NAMALWA (cell line): ENCODE results near the gene RGS3.

Experiments
- DNase-seq: peaks from one replicate; pipeline ENCODE4 v3.0.0-alpha.2; 2015; ENCODE audit warnings: low spot score

Gene RGS3

DNA sequence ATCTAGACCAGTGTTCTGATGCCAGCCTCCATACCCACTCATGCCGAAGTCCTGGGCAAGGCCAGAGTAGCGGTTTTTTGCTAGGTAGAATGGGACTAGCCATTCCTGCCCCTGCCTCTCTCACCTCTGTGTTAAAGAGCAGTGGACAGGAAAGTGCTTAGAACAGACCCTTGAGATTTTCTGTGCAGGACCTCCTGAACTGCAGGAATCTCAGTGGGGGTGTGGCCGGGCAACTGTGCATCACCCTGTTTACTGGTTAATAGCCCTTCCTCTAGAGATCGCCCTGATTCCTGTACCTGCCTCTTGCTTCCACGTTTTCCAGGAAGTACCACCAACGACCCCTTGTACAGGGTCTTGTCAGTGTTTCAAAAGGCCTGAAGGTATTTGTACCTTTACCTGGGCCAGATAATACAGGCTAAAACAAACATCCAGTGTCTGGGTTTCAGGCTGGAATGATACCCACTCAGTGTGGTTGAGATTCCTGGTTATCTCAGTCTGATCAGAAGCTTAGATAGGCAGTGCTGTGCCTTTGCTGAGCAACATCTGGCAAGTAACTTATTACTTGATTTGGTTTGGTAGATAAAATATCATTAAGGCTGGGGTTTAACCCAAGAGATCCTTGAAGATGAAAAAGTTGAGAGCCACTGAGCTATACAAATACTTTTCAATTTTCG, 65.9 kb downstream of the RGS3 start:
- no peak for DNase-seq

DNA sequence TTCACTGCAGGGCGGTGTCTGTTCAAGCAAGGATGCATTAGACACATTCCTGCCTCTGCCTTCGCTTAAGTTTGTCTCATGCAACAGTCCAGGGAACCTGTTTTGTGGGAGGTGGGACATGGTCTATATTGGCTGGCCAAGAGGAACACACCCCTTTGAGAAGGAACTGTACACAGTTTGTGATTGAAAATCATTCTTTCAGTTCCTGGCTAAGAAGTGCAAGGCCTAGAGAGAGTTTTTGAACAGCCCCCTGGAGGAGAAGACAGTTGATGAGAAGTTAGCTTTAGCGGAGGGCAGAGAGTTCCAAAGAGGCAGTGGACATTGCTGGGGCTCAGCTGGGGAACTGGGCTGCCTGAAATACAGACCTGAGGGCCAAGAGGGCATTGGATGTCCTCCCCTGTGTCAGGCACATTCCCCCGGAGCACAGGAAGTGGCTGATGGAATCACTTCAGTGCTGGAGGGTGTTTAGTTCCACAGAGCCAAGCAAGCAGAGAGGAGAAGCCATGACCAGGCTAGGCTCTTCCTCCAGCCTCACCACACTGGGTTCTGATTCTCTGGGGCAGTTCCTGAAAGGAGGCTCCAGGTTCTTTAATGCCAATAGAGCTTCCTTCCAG, 66.6 kb downstream of the RGS3 start:
- no peak for DNase-seq

DNA sequence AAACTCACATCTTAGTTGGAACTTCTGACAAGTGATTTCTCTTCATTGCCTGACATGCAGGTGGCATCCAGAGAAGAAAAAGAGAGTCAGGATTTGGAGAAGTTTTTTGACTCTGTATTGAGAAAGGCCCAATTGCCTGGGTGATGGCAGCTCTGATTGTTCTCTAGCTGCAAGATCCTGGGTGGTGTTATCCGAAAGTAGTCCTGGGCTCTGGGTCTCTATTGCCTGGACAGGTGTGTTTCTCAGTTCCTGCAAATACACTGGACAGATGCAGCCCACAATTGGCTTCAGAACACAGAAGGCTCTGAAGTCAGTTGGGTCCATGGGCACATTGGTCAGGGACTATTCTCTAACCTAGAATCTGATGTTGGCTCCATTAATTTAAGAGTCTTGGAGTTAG, 67.4 kb downstream of the RGS3 start:
- no peak for DNase-seq

DNA sequence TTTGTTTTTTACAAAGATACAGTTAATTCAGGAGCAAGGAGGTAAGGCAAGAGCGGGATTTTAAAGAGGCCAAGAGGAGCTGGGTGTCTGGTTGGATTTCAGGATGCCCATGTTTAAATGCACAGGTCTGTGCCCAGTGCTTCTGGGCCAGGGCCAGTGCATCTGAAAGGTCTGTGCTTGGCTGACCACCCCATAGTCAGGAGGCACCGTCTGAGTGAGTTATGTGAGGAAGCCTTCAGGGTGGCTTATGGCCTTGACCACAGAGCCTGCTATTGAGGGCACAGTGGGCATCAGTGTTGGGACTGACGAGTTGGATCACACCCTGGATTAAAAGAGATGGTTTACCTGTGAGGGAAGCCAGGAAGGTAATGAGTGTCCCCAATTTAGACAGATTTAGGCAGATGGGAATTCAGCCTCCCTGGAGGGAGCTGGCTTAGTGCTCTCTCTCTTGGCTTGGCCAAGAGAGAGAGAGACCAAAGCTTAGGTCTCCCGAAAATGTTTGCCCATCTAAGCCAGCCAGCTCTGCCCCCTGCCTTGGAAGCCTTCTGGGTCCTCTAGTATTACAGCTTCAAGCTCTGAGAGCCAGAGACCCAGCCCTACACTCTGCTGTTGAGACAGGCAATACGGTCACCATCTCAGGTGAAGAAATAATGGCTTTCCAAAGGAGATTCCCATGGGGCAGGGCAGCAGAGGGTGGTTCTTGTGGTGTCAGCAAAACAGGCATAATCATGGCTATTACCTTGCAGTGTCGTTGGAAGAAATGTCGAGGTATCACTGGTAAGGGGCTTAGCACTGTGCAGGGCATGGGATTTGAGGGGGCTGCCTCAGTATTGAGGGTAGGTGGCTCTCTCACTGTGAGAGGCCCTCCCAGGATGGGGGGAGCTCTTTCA, 68.6 kb downstream of the RGS3 start:
- no peak for DNase-seq

DNA sequence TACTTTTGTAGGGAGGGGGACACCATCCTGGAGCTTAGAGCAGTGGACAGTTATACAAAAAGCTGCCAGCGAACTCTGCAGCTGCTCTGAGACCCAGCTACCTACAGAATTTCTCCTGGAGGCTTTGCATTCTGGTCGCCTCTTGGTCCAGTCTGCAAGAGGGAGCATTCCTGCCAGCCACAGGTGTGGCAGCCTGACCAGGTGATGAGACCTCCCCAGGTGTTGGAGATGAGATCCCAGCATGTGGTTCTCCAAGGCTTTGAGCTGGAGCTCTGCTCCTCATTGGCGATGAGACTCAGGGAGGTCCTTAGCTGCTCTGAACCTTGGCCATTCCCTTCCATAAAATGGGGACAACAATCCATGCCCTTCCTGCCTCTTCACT, 69.3 kb downstream of the RGS3 start:
- DNase-seq = no peak

DNA sequence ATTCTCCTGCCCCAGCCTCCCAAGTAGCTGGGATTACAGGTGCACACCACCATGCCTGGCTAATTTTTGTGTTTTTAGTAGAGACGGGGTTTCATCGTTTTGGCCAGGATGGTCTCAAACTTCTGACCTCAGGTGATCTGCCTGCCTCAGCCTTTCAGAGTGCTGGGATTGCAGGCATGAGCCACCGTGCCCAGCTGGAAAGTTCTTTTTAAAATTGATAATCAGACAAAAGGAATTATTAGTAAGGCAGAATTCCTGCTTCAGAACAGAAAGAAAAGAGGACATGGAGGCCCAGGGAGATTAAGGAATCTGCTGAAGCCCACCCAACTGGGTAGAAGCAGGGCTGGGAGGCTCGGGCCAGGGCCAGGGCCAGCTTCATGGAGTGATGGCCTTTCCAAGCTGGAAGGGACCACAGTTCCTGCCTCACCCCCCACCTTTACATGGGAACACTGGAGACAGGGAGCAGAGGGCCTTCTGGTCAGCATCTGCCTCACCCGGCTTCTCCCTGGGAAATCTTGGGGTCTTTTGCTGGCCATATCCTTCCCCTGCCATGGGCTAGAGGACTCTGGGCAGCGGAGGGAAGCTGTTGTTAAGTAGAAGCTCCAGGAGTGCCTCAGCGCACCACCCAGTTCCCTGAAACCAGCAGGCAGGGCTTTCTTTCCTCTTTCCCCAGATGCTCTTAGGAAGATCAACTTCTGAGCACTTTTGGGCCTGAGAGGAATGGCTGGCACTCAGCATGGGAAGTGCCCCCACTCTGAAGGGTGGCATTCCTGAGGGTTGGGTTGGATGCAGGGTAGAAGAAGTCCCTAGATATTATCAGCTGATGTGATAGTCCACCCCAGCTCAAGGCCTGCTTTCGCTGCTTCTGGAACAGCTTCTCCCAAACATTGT, 70.1 kb downstream of the RGS3 start:
- DNase-seq = no peak

DNA sequence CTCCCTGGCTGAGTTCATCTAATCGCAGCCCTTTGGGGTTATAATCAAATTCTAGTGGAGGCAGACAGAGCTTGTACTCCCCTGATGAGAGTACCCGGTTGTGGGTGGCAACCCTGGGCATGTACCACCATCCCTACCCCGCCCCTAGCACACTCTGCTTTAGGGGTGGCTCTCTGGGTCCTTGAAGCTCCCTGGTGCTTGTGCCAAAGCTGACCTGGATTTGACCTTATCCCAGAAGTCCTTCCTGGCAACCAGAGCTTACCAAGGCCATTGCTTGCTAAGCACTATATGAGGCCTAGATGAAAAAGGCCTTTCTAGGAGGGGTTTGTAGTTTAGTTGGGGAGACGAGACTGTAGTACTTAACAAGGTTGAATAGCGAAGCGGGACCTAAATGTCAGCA, 72.2 kb downstream of the RGS3 start:
- DNase-seq = no peak

DNA sequence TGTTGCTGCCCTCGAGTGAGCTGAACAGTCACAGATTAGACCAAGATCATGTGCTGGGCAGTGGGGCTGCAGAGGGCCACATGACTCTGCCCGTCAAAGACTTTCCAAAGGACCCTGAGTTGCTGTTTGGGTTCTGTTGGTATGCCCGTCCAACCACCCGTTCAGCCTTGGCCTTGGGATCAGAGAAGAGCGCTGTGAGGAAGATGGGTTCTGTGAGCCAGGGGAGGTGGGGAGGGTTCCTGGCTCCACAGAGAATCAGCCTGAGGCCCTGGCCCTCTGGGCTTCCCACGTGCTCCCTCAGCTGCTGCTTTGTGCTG, 72.6 kb downstream of the RGS3 start:
- no peak for DNase-seq

DNA sequence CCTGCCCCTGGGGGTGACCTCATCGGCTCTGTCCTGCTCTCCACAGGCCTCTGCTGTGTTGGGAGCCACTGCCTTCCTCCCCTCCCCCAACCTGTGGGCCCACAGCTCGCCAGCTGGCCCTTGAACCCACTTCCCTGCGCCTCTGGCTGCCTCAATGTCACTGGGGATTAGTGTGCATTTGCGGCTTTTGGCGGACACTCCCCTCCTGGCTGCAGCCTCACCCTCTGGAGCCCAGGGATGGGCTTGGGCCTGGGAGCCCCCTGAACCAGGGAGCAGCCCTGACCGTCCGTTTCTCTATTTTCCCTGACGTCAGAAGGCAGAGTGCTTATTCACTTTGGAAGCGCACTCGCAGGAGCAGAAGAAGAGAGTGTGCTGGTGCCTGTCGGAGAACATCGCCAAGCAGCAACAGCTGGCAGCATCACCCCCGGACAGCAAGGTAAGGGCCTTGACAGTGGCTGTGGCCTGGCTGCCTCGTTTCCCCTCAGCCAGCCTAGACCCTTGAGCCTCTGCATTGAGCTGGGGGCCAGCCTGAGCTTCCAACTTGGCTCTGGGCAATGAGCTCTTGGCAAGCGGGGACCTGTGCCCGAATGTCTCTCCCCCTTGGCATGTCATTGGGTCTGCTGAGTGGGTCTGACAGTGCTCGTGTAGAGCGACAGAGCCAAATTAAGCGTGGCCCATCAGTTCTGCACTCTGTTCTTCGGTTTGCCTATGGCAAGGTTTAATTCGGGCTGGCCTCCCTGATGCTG, 73.1 kb downstream of the RGS3 start:
- DNase-seq = no peak

DNA sequence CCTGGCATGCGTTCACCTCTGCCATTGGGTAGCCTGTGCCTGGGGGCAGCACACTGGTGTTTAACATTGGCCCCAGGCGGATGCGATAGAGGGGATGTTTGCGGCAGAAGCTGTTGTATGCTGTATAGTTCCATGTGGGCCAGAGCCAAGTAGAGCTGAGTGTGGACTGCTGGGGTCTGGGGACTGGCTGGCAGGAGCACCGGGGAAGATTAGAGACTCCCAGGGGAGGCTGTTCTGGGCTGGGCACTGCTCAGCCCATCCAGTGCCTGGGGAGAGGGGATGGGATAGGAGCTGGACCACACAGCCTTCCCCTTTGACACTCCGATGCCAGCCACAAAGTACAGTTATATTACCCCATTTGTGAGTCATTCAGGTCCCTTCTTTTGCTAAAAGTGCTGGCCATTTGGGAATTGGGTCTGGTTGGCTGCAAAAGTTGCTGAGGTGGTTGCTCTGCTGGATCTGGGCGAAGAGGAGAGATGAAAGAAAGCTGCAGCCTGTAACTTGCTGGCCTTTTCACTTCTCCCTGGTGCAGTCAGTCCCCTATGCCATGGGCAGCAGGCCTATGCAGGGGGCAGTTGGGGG, 73.8 kb downstream of the RGS3 start:
- DNase-seq = no peak

DNA sequence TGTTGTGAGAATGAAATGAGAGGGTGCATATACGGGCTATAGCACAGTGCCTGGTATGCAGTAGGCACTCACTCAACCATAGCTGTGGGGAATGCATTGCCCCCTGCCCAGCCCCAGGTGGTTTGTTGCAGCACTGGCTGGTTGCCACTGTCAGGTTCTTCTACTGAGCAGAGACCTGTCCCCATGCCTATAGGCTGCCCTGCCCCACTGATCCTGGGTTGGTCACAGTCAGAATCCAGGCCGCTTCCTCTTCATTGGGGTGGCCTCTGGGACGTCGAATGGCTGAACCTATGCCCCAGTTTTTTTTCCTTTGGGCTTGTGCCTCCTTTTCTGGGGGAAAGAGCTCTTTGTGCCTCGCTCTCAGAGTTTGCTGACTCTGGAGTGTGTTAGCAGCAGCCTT, 74.6 kb downstream of the RGS3 start:
- no peak for DNase-seq

DNA sequence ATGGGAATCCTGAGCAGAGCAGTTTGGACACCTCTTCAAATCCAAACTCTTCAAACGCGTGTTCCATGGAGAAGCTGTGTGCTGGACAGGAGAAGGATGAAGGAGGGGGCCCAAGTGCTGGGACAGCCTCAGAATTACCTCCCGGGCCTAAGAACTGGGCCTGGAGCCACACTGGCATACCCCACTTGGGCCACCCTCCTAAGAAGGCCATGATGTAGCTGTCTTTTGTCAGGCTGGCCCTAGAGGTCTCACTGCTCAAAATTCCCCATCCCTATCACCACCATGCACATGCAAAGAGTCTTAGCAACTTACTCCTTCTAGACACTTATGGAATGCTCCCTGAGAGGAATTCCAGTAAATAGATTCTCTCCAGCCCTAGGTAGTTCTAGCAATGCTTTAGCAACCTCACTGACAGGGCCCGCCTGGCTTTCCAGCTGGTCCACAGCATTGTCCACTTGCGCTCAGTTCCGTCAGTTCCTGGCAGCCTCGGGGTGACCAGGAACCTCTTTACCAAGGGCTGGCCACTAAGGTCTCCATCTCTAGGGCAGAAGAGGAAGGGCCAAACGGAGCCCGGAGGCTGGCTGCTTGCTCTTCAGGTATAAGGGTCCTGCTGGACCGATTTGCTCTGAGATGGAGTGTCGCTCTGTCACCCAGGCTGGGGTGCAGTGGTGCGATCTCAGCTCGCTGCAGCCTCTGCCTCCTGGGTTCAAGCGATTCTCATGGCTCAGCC, 75.3 kb downstream of the RGS3 start:
- no peak for DNase-seq

DNA sequence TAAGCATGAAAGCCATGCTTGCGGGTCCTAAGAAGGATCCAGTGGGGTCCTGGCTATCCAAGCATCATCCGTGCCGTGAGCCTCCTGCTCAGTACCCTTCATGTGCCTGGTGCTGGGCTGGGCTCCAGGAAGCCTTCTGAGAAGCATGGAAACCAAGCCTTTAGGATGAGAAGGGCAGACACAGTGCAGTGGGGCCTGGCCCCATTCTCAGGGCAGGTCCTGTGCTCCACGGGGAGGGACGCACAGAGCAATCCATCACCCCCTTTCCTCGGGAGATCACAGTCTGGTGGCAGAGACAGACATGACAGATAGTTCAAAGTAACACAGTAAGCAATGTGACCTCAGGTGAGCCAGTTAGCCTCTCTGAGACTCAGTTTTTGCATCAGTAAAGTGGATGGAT, 76.9 kb downstream of the RGS3 start:
- DNase-seq = no peak

DNA sequence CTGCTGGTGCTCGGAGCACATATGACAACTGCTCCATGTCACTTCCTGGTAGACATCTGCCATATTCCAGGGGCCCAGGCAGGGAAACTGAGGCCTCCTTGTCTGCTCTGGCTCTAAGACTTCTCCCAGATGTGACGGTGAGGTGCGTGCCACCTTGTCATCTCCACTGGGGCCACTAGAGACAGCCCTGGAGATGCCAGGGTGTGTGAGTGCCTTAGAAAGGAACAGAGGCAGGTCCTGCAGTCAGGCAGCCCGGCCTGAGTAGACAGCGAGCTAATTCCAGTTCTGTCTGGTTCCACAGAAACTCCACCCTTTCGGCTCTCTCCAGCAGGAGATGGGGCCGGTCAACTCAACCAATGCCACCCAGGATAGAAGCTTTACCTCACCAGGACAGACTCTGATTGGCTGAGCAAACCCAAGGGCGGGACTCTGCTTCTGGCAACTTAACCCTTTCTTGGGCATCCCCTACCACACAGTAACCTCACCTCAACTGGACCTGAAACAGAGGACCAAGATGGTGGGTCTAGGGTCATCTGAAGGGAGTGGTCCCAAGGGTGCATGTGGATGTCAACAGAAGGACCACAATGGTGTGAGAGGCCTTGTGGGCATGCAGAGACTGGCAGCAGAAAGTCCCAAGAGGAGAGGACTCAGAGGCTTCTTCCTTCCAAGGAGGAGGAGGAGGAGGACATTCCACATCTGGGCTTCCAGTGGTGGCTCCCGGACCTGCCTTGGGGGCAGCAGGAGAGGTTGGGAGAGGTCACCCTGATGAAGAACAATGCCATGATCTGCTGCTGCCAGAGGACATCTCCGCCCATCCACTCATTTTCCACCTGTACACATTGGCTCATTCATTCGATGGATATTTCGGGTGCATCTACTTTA, 77.7 kb downstream of the RGS3 start:
- peak; percentile 49 for DNase-seq

DNA sequence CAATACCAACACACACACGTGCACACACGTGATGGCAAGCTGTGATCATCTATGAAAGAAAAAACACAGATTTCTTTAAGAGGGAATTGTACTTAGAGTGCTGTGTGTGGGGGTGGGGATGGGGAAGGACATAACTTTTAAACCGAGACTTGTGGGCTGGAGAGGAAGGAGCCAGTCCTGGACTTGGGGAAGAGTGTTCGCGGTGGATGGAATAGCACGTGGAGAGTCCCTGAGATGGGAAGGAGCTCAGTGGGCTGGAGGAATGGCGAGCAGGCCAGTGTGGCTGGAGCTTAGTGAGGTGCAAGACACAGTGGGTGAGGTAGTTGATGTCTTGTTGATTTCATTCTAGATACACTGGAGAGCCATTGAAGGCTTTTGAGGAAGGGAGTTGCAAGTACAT, 78.5 kb downstream of the RGS3 start:
- no peak for DNase-seq

DNA sequence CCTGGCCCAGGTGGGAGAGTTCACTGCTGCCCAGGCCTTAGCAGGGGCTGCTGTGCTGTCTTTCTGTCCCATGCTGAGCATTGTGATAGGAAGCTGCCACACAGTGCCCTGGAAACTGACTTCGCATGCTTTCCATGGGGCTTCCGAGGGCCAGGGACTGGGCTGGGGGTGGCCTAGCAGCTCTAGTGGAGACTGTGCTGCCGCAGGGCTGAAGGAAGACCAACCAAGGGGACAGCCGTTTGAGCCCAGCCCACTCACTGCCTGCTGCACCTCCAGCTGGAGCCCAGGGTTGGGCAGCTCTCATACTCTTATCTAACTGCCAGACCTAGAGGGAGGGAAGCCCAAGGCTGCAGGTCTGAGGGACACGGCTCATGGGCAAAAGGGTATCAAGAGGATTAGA, 79.2 kb downstream of the RGS3 start:
- no peak for DNase-seq

DNA sequence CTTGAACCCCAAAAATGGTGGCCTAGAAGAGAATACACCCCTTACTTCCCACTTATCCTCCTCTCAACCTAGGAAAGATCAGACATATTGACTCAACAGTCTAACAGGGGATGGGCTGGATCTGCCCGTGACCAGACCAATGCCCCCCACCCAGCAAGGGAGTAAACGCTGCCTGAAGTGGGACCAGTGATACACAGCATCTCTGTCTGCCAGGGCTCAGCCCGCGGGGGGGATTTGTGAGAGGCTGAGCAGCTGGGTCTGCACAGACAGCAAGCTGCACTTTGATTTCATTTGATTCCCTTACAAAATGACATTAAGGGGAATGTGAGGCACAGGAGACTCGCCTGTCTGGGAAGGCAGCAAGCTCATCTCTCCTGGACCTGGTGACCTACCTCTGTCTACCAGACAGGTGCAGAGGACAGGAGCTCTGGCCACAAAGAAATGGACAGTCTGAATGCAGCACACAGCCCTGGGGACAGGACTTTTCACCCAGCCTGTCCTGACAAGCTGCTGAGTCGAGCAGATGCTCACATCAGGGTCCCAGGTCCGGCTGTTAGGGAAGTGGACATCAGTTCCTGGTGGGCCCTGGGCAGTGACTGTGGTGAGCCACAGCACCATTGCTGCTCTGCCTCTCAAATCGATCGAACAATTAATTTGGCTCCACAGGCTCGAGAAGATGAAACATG, 79.9 kb downstream of the RGS3 start:
- DNase-seq = no peak

DNA sequence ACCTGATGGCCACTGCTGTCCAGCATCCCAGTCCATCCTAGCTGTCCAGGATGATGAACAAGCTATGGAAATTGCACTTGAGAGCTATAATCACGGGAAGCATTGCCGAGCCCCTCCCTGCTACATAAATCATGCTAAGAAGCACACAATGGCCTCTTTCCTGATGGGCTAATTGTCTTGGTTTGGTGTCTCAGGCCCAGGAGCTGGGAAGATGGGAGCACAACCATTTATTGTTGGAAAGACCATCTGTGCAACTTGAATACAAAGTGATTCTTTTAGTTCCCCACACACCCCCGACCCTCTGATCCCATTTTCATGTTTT, 80.4 kb downstream of the RGS3 start:
- no peak for DNase-seq

DNA sequence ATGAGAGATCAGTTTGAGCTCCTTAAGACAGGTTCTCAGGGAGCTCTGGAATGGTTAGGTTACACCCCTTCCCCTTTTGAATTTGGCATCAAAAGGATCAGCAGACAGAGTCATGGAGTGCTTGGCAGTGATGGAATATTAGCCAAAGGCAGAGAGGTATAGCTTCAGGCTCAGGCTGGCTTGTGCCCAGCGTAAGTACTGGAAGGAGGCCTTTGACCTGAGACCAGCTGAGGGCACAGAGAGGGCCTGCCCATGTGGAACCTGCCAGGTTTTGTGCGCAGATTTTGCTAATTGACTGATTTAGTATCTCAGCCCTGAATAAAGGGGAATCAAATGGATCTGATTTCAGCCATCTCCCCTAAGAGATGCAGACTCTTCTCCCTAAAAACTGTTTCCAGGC, 81.5 kb downstream of the RGS3 start:
- DNase-seq = no peak
